ENCODE results near the gene CCR4. TPM values are rescaled to one million over a fixed set of nuclear protein-coding genes. Genes with fewer than 3 reads are reported as not detected.

CCR4 gene
- total and polyA plus RNA-seq, 2 of the 13 experiments (the other 11 are each of a cell fraction or from before 2014, with no cell fraction given) = 0.04 to 0.05 TPM

Other genes starting within 250 kb of the CCR4 start
- 76.9 and 111 TPM in 2 replicates for gene TRIM71, start 133.6 kb upstream of the CCR4 start, total RNA-seq (2016; rRNA removed; fragmentation: Illumina TruSeq; extraction: Trizol)
- gene TRIM71, start 133.6 kb upstream of the CCR4 start, polyA plus RNA-seq (2011; rRNA removed) = 21.1 and 21.7 TPM in 2 replicates
- 33.0 and 67.1 TPM in 2 replicates for gene GLB1, start 145.5 kb downstream of the CCR4 start, total RNA-seq (2016; rRNA removed; fragmentation: Illumina TruSeq; extraction: Trizol)
- gene GLB1, start 145.5 kb downstream of the CCR4 start, polyA plus RNA-seq (2011; rRNA removed) = 113 and 128 TPM in 2 replicates
- 4.4 and 5.7 TPM in 2 replicates for gene TMPPE, start 145.5 kb downstream of the CCR4 start, total RNA-seq (2016; rRNA removed; fragmentation: Illumina TruSeq; extraction: Trizol)
- 1.8 and 1.9 TPM in 2 replicates for gene TMPPE, start 145.5 kb downstream of the CCR4 start, polyA plus RNA-seq (2011; rRNA removed)
- gene CRTAP, start 162.4 kb downstream of the CCR4 start, total RNA-seq (2016; rRNA removed; fragmentation: Illumina TruSeq; extraction: Trizol) = 46.1 and 54.2 TPM in 2 replicates
- 86.2 and 119 TPM in 2 replicates for gene CRTAP, start 162.4 kb downstream of the CCR4 start, polyA plus RNA-seq (2011; rRNA removed)

All from HepG2 (cell line).